Skeletal muscle satellite cell (primary cell): ENCODE data around the gene EPS8.
A peak's percentile ranks its signal among the peaks of the same experiment; 100 is the strongest.

Source experiments
- H3K27me3 ChIP-seq: 2 replicates; pipeline ENCODE4 v1.7.0; 2013; ENCODE audit warnings: low read length; ENCODE audit not compliant: control insufficient read depth, insufficient read depth
- H3K36me3 ChIP-seq: 2 replicates; pipeline ENCODE4 v1.7.0; 2013; ENCODE audit warnings: mild to moderate bottlenecking, control low read depth, low read length; ENCODE audit not compliant: insufficient read depth
- H3K4me1 ChIP-seq: 2 replicates; pipeline ENCODE4 v1.7.0; 2013; ENCODE audit warnings: low read length; ENCODE audit not compliant: control insufficient read depth, insufficient read depth
- H3K4me2 ChIP-seq: 2 replicates; pipeline ENCODE4 v1.7.0; 2013; ENCODE audit warnings: mild to moderate bottlenecking, low read length
- H3K4me3 ChIP-seq: 2 replicates; pipeline ENCODE4 v1.7.0; 2013; ENCODE audit warnings: low read length
- H3K9ac ChIP-seq: 2 replicates; pipeline ENCODE4 v1.7.0; 2013; ENCODE audit warnings: mild to moderate bottlenecking, low read depth, low read length, moderate library complexity
- H3K9me3 ChIP-seq: replicated peaks from 2 replicates; pipeline ENCODE4 v1.7.0; 2013; ENCODE audit warnings: mild to moderate bottlenecking, control low read depth, low read length

EPS8 gene

GRCh38 chr12:15662303-15662980 lies 126.7 kb downstream of the EPS8 start:
- peaks cover 27% of the 10 kb centered on the region for H3K4me1 ChIP-seq
- peaks cover 84% of the 10 kb centered on the region for H3K36me3 ChIP-seq
- H3K9ac ChIP-seq, result peak overlapping the region; percentile 53
- H3K27me3 ChIP-seq, result no peaks in the 10 kb centered on the region
- no peaks in the 10 kb centered on the region for H3K9me3 ChIP-seq
- H3K4me2 ChIP-seq, result peak overlapping the region; percentile 33
- H3K4me3 ChIP-seq, result no peak overlapping the region

- H3K9me3 ChIP-seq, result no peaks in the 10 kb centered on the region
- H3K9ac ChIP-seq, result no peak overlapping the region
- peaks cover 93% of the 10 kb centered on the region for H3K36me3 ChIP-seq
- no peaks in the 10 kb centered on the region for H3K27me3 ChIP-seq
- peaks cover 48% of the 10 kb centered on the region for H3K4me1 ChIP-seq
- no peak overlapping the region for H3K4me3 ChIP-seq
- no peak overlapping the region for H3K4me2 ChIP-seq
Measured at GRCh38 chr12:15651371-15651770, 137.8 kb downstream of the EPS8 start.

GRCh38 chr12:15650399-15651128 lies 138.6 kb downstream of the EPS8 start:
- H3K9ac ChIP-seq, result peak overlapping the region; percentile 44
- H3K27me3 ChIP-seq, result no peaks in the 10 kb centered on the region
- no peak overlapping the region for H3K4me2 ChIP-seq
- H3K4me1 ChIP-seq, result peaks cover 56% of the 10 kb centered on the region
- no peaks in the 10 kb centered on the region for H3K9me3 ChIP-seq
- H3K36me3 ChIP-seq, result peaks cover 93% of the 10 kb centered on the region
- no peak overlapping the region for H3K4me3 ChIP-seq

- H3K4me2 ChIP-seq, result no peak overlapping the region
Measured at GRCh38 chr12:15649347-15649746, 139.8 kb downstream of the EPS8 start.

GRCh38 chr12:15648558-15648957 lies 140.6 kb downstream of the EPS8 start:
- H3K9me3 ChIP-seq, result no peaks in the 10 kb centered on the region
- no peak overlapping the region for H3K4me3 ChIP-seq
- H3K9ac ChIP-seq, result peak overlapping the region; percentile 44
- peaks cover 71% of the 10 kb centered on the region for H3K4me1 ChIP-seq
- H3K4me2 ChIP-seq, result no peak overlapping the region
- H3K27me3 ChIP-seq, result no peaks in the 10 kb centered on the region
- H3K36me3 ChIP-seq, result peaks cover 83% of the 10 kb centered on the region

More at GRCh38 chr12:15649347-15649746, 139.8 kb downstream of the EPS8 start:
- H3K4me1 ChIP-seq, result peaks cover 64% of the 10 kb centered on the region
- H3K9ac ChIP-seq, result peak overlapping the region; percentile 44
- H3K27me3 ChIP-seq, result no peaks in the 10 kb centered on the region
- H3K4me3 ChIP-seq, result no peak overlapping the region
- H3K9me3 ChIP-seq, result no peaks in the 10 kb centered on the region
- H3K36me3 ChIP-seq, result peaks cover 84% of the 10 kb centered on the region

- H3K4me1 ChIP-seq, result peaks cover 71% of the 10 kb centered on the region
- H3K4me3 ChIP-seq, result no peak overlapping the region
- H3K9me3 ChIP-seq, result no peaks in the 10 kb centered on the region
- H3K9ac ChIP-seq, result peak overlapping the region; percentile 79
- peaks cover 80% of the 10 kb centered on the region for H3K36me3 ChIP-seq
- H3K4me2 ChIP-seq, result no peak overlapping the region
- no peaks in the 10 kb centered on the region for H3K27me3 ChIP-seq
Measured at GRCh38 chr12:15646581-15646980, 142.6 kb downstream of the EPS8 start.

GRCh38 chr12:15644700-15645099 lies 144.5 kb downstream of the EPS8 start:
- no peaks in the 10 kb centered on the region for H3K9me3 ChIP-seq
- no peak overlapping the region for H3K4me2 ChIP-seq
- no peaks in the 10 kb centered on the region for H3K27me3 ChIP-seq
- peaks cover 81% of the 10 kb centered on the region for H3K36me3 ChIP-seq
- H3K9ac ChIP-seq, result peak overlapping the region; percentile 79
- no peak overlapping the region for H3K4me3 ChIP-seq
- H3K4me1 ChIP-seq, result peaks cover 64% of the 10 kb centered on the region

GRCh38 chr12:15638231-15638630 lies 151.0 kb downstream of the EPS8 start:
- H3K4me1 ChIP-seq, result peaks cover 70% of the 10 kb centered on the region
- no peaks in the 10 kb centered on the region for H3K9me3 ChIP-seq
- H3K4me2 ChIP-seq, result no peak overlapping the region
- no peaks in the 10 kb centered on the region for H3K27me3 ChIP-seq
- no peak overlapping the region for H3K4me3 ChIP-seq
- peak overlapping the region; percentile 86 for H3K9ac ChIP-seq
- peaks cover 75% of the 10 kb centered on the region for H3K36me3 ChIP-seq

- Histone ChIP-seq H3K4me1 (peaks cover 88% of the 10 kb centered on the region), H3K9me3 (no peaks in the 10 kb centered on the region), H3K4me2 (no peak overlapping the region)
Measured at GRCh38 chr12:15636060-15636890, 152.9 kb downstream of the EPS8 start.

GRCh38 chr12:15634010-15634683 lies 155.0 kb downstream of the EPS8 start:
- Histone ChIP-seq H3K9ac (peak overlapping the region; percentile 92), H3K4me1 (peaks cover 94% of the 10 kb centered on the region), H3K9me3 (no peaks in the 10 kb centered on the region), H3K27me3 (no peaks in the 10 kb centered on the region), H3K36me3 (peaks cover 64% of the 10 kb centered on the region), H3K4me2 (no peak overlapping the region), H3K4me3 (no peak overlapping the region)

More at GRCh38 chr12:15636060-15636890, 152.9 kb downstream of the EPS8 start:
- peaks cover 72% of the 10 kb centered on the region for H3K36me3 ChIP-seq
- H3K27me3 ChIP-seq, result no peaks in the 10 kb centered on the region
- no peak overlapping the region for H3K4me3 ChIP-seq
- H3K9ac ChIP-seq, result peak overlapping the region; percentile 86

- Histone ChIP-seq H3K36me3 (peaks cover 60% of the 10 kb centered on the region), H3K4me2 (peak overlapping the region; percentile 17), H3K9ac (peak overlapping the region; percentile 92), H3K27me3 (no peaks in the 10 kb centered on the region), H3K9me3 (no peaks in the 10 kb centered on the region), H3K4me3 (no peak overlapping the region), H3K4me1 (peaks cover 92% of the 10 kb centered on the region)
Measured at GRCh38 chr12:15633201-15633600, 156.0 kb downstream of the EPS8 start.
